Heart left ventricle (tissue), 16 donors: ENCODE data around the gene SCYL2. TPM values are rescaled to one million over a fixed set of nuclear protein-coding genes. Genes with fewer than 3 reads are reported as not detected.
"Not testable (repeated sequence)": the region's sequence is repeated elsewhere in the genome, so short reads cannot be mapped to it uniquely, and the experiment has no call there.

Source experiments
- ATAC-seq, 4 donors: fragments of 200-7000 bp; cut with Tn5 transposase; one replicate each; pipeline ENCODE4 v1.9.1; 2020 to 2022; ENCODE audit warnings: moderate library complexity in 4 of 4, mild to moderate bottlenecking in 3 of 4, moderate number of reproducible peaks in 1 of 4
- DNase-seq, 5 donors: peaks; one replicate each; pipeline ENCODE4 v3.0.0-alpha.2; 2020
- H3K27ac ChIP-seq, 12 donors: fragments of 200-600 bp; sonication (generic) in 4 of 12; one replicate each; pipeline versions ENCODE4 v1.5.0 to v1.8.0; 2016 to 2022; ENCODE audit warnings: mild to moderate bottlenecking in 2 of 12
- H3K27me3 ChIP-seq, 9 donors: fragments of 200-600 bp; sonication (generic) in 2 of 9; one replicate each; pipeline versions ENCODE4 v1.5.1 to v1.8.0; 2016 to 2022; ENCODE audit warnings: mild to moderate bottlenecking in 3 of 9
- H3K36me3 ChIP-seq, 9 donors: fragments of 200-600 bp; sonication (generic) in 2 of 9; one replicate each; pipeline versions ENCODE4 v1.5.0 to v1.8.0; 2018 to 2022; ENCODE audit warnings: mild to moderate bottlenecking in 2 of 9
- H3K4me1 ChIP-seq, 12 donors: fragments of 200-600 bp; sonication (generic) in 4 of 12; one replicate each; pipeline versions ENCODE4 v1.5.0 to v1.8.0; 2016 to 2022; ENCODE audit warnings: mild to moderate bottlenecking in 3 of 12
- H3K4me3 ChIP-seq, 12 donors: fragments of 200-600 bp; sonication (generic) in 4 of 12; one replicate each; pipeline versions ENCODE4 v1.5.0 to v1.8.0; 2017 to 2022; ENCODE audit warnings: mild to moderate bottlenecking in 9 of 12, moderate library complexity in 4 of 12
- H3K9me3 ChIP-seq, 12 donors: fragments of 200-600 bp; sonication (generic) in 4 of 12; one replicate each; pipeline versions ENCODE4 v1.5.0 to v1.8.0; 2016 to 2022; ENCODE audit warnings: mild to moderate bottlenecking in 1 of 12
- POLR2A ChIP-seq, 2 donors: fragments of 450-650 bp; IDR thresholded peaks; one replicate each; pipeline ENCODE4 v1.6.1; 2017; ENCODE audit warnings: antibody characterized with exemption in 2 of 2, mild to moderate bottlenecking in 2 of 2, moderate library complexity in 2 of 2
- WGBS, 4 donors: extraction: QIAGEN DNeasy Blood & Tissue Kit in 2 of 4; methylation state at CpG; one replicate each; pipeline versions ENCODE4 v1.1.5 to v1.1.7; 2013 to 2018; 5-methylcytosine and 5-hydroxymethylcytosine counted together
- intact Hi-C, 10 donors: fragments of 100-400 bp; cut with DNase I; formaldehyde crosslinking; loops; one replicate each; pipeline versions ENCODE4 v1.11.1 to v1.14.2; 2022
- polyA plus RNA-seq, 2 donors: library from polyadenylated mRNA; stranded (reverse); fragments of 200-250 nt; gene quantifications; one replicate each; pipeline ENCODE4 v1.2.3, GENCODE V29; 2013
- total RNA-seq, 9 donors: library from RNA; depleted of rRNA in 2 of 9; stranded (reverse); fragments of >200 nt in 2 of 9; fragmentation: NEBNext Ultra II Directional in 3 of 9; extraction: Animal tissue kit (Norgen Biotek cat#: 25700) in 3 of 9; gene quantifications; one replicate each; pipeline versions ENCODE4 v1.1.0 to v1.2.4, GENCODE V29; 2016 to 2023
- TF ChIP-seq, protein P1 (sequence below), 12 donors: fragments of 200-600 bp; sonication (generic) in 4 of 12; IDR thresholded peaks; one replicate each; pipeline versions ENCODE4 v1.5.0 to v1.8.0; 2018 to 2022; ENCODE audit warnings: antibody characterized with exemption in 12 of 12, mild to moderate bottlenecking in 5 of 12
- donor health status: ischemic (EF 13 %, LVEDD 7.1; RV severe dilation, severe dysfunction).
- donor health status: healthy with polysubstance abuse.
- donor health status: DM: no; HTN: yes; CAD: no.
- donor health status: DM: no; HTN: no; CAD: no.
- donor health status: ischemic (EF 25% LVEDD 6.9; RV normal size, moderate dysfunction).
- donor health status: ischemic (EF 25% LVEDD 5.7; RV mildly dilated, moderate dysfunction).
- donor health status: healthy.
- donor health status: DM: yes; HTN: yes; CAD: no.
- donor health status: ischemic (EF 35%, LVEDD 5.7; RV mildly dilated, moderate dysfunction).
- donor health status: nonischemic (EF 11% LVEDD 7.7; RV severe dilation, severe dysfunction).
- donor health status: DM: yes; HTN: yes; CAD: no.
- donor health status: PGD.
- donor health status: ischemic (EF 29% LVEDD 5.4; RV normal size, mild dysfunction).
- donor health status: nonischemic (EF 23%, LVEDD 6.1; RV moderate dilation, normal function).

Gene SCYL2
- total and polyA plus RNA-seq, 11 donors, result 8.1 to 41.3 (median 30.2) TPM

DNA sequence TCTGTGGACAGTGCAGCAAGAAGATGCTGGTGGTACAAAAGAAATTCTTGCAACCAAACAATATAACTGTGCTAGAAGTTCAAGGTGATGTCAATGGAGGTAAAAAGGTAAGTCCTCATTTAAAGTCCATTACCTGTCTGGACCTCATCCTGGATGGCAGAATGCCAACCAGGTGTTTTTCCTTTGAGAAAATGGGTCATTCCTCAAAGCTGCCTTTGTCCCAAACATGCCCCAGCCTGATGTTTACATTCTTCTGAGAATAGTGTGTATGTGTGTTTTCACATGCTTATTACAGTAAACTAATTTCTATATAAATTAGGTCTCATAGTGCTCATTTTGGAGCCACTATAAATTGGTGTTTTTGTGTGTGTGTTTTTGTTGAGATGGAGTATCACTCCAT, 41.5 kb upstream of the SCYL2 start:
- no peaks in the 10 kb centered on the region for H3K27me3 ChIP-seq
- H3K36me3 ChIP-seq, result peaks cover 0 to 56% (median 52%) of the 10 kb centered on the region in 9 donors
- H3K4me1 ChIP-seq, result no peaks in the 10 kb centered on the region
- H3K27ac ChIP-seq, result no peak overlapping the region
- DNase-seq (no peak), ATAC-seq (no peak)
- TF ChIP-seq, protein P1, sequence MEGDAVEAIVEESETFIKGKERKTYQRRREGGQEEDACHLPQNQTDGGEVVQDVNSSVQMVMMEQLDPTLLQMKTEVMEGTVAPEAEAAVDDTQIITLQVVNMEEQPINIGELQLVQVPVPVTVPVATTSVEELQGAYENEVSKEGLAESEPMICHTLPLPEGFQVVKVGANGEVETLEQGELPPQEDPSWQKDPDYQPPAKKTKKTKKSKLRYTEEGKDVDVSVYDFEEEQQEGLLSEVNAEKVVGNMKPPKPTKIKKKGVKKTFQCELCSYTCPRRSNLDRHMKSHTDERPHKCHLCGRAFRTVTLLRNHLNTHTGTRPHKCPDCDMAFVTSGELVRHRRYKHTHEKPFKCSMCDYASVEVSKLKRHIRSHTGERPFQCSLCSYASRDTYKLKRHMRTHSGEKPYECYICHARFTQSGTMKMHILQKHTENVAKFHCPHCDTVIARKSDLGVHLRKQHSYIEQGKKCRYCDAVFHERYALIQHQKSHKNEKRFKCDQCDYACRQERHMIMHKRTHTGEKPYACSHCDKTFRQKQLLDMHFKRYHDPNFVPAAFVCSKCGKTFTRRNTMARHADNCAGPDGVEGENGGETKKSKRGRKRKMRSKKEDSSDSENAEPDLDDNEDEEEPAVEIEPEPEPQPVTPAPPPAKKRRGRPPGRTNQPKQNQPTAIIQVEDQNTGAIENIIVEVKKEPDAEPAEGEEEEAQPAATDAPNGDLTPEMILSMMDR (IDR thresholded peaks at IDR 0.05), result no peak
- TF ChIP-seq POLR2A (IDR thresholded peaks at IDR 0.05), result no peak
- intact Hi-C loops, result no loop called here
- H3K9me3 ChIP-seq, result no peaks in the 10 kb centered on the region
- no peak overlapping the region for H3K4me3 ChIP-seq

DNA sequence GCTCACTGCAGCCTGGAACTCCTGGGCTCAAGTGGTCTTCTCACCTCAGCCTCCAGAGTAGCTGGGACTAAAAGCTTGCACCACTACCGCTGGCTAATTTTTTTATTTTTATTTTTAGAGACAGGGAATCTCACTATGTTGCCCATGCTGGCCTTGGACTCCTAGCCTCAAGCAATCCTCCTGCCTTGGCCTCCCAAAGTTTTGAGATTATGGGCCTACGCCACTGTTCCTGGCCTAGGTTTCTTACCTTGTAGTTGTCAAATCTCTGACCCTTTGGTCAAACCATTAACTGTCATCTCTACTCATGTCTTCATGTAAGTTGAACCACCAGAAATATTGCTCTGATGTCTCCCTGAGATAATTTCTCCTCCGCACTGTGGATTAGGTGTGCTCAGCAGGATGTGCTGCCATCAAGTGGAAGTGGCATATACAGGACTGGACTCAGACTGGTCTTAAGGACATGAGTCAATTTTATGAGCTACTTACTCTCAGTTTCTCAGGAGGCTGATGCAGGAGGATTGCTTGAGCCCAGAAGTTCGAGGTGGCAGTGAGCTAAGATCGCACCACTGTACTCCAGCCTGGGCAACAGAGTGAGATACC, 37.8 kb upstream of the SCYL2 start:
- Histone ChIP-seq H3K4me1 (peaks cover 0 to 2% (median 0%) of the 10 kb centered on the region in 12 donors), H3K27me3 (no peaks in the 10 kb centered on the region), H3K36me3 (peaks cover 0 to 23% (median 17%) of the 10 kb centered on the region in 9 donors), H3K4me3 (no peak overlapping the region), H3K27ac (no peak overlapping the region), H3K9me3 (no peaks in the 10 kb centered on the region)
- intact Hi-C loops, result no loop called here
- no peak for DNase-seq
- 89 to 96% (median 94%) methylated on average over 5 of the region's 5 CpGs for WGBS, 4 donors
- no peak for ATAC-seq
- TF ChIP-seq, protein P1 (IDR thresholded peaks at IDR 0.05), result no peak
- no peak for TF ChIP-seq POLR2A (IDR thresholded peaks at IDR 0.05)

DNA sequence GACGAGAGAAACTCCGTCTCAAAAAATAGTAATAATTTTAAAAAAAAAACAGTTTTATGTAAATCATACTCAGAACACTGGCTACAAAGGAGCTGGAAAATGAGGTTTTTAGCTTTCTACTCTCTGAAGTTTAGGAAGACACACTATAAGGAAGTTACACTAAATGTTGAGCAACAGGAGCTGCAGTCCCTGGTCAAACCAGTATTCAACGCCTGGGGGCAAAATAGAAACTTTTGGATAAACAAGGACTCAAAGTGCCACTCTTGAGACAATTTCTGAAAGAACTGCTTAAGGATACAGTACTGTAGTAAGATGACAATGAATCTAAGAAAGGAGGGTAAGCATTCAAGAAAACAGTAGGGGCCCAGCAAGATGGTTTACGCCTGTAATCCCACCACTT, 37.1 kb upstream of the SCYL2 start:
- intact Hi-C loops, result loop anchor here in 9 of 10 donors (5.0 to 10.0 kb wide), 6 partner anchors 322 to 512 kb away; no protein-coding TSS in a partner anchor
- TF ChIP-seq, protein P1 (IDR thresholded peaks at IDR 0.05), result no peak
- no peak for TF ChIP-seq POLR2A (IDR thresholded peaks at IDR 0.05)
- peaks cover 0 to 15% (median 9%) of the 10 kb centered on the region in 9 donors for H3K36me3 ChIP-seq
- DNase-seq, result no peak
- WGBS, 4 donors, result 88 to 94% (median 91%) methylated on average over 4 of the region's 4 CpGs
- no peak for ATAC-seq
- H3K27me3 ChIP-seq, result no peaks in the 10 kb centered on the region
- H3K9me3 ChIP-seq, result no peaks in the 10 kb centered on the region
- H3K4me1 ChIP-seq, result peaks cover 0 to 7% (median 0%) of the 10 kb centered on the region in 12 donors
- H3K4me3 ChIP-seq, result no peak overlapping the region
- H3K27ac ChIP-seq, result no peak overlapping the region

DNA sequence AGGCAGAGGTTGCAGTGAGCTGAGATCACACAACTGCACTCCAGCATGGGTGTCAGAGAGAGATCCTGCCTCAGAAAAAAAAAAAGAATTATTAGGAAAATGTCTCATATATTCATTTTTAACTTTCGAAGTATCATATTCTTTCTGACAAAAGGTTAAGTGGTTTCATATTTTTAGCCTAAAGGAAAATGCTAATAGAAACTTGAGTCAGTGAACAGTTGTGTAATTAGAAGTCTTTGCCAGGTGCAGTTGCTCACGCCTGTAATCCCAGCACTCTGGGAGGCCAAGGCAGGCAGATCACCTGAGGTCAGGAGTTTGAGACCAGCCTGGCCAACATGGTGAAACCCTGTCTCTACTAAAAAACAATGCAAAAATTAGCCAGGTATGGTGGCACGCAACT, 35.1 kb upstream of the SCYL2 start:
- H3K27ac ChIP-seq, H3K4me3 ChIP-seq, H3K36me3 ChIP-seq, DNase-seq, H3K4me1 ChIP-seq, H3K9me3 ChIP-seq, H3K27me3 ChIP-seq, ATAC-seq: not testable (repeated sequence)
- WGBS, 4 donors, result 83 to 92% (median 86%) methylated on average over 3 of the region's 3 CpGs
- intact Hi-C loops, result loop anchor here in 9 of 10 donors (5.0 to 10.0 kb wide), 6 partner anchors 320 to 510 kb away; no protein-coding TSS in a partner anchor
